Omental fat pad (tissue), 4 donors: ENCODE results near the gene PTPN13. TPM values are rescaled to one million over a fixed set of nuclear protein-coding genes. Genes with fewer than 3 reads are reported as not detected.
"Not testable (repeated sequence)": the region's sequence is repeated elsewhere in the genome, so short reads cannot be mapped to it uniquely, and the experiment has no call there.

Source experiments
- ATAC-seq: fragments of 150-250 bp; one replicate; pipeline ENCODE4 v1.9.1; 2016; ENCODE audit warnings: mild to moderate bottlenecking, moderate library complexity; ENCODE audit not compliant: low FRiP score
- DNase-seq: peaks from one replicate; pipeline ENCODE4 v3.0.0-alpha.2; 2019; ENCODE audit warnings: low spot score
- CTCF ChIP-seq, 3 donors: fragments of 450-650 bp; IDR thresholded peaks; one replicate each; pipeline ENCODE4 v1.5.1; 2016 to 2017; ENCODE audit warnings: antibody characterized with exemption in 3 of 3, mild to moderate bottlenecking in 3 of 3, moderate library complexity in 2 of 3
- total RNA-seq, 4 donors: library from RNA; depleted of rRNA; stranded (reverse); fragments of >200 nt; gene quantifications; one replicate each; pipeline ENCODE4 v1.1.0, GENCODE V29; 2016

PTPN13 gene
- total RNA-seq, 4 donors from 2014 or later = 23.4 to 80.1 (median 26.2) TPM

- TF ChIP-seq CTCF (IDR thresholded peaks at IDR 0.05) = no peak
- no peak for DNase-seq
- peak; percentile 23 for ATAC-seq
Measured at GRCh38 chr4:86686741-86687140, 92.6 kb downstream of the PTPN13 start.

DNA sequence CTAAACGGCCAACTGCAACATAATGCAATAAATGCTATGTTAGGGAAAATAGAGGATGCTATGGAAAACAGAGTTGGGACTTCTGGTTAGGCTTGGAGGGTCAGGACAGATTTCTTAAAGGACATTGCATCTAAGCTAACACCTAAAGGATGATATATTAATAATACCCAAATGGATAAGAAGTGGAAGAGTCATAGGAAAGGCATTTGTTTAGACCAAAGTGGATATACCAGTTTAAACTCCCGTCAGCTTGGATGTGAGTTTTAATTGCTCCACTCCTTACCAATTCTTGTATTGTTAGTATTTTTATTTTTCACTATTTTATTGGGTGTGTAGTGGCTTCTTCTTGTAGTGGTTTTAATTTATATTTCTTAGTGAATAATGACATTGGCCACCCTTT lies 93.9 kb downstream of the PTPN13 start:
- DNase-seq (no peak), ATAC-seq (no peak)
- no peak for TF ChIP-seq CTCF (IDR thresholded peaks at IDR 0.05)

DNA sequence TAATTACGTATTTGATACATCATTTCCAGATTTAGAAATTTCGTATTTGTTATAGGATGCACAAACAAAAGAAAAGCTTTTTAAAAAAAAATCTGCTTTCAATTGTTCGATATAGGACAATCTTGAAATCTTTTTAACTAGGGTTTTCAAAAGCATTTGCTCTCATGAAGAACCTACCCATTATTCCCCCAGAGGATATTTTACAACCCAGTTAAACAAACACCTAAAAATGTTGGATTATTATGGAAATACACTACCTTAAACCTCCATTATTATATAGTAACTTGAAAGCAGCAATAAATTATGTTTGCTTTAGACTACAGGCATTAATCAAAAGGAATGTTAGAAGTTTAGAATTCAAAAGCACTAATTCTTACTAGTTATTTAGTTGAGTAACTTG lies 110.5 kb downstream of the PTPN13 start:
- TF ChIP-seq CTCF (IDR thresholded peaks at IDR 0.05) = no peak
- DNase-seq (no peak), ATAC-seq (no peak)

- no peak for DNase-seq
- TF ChIP-seq CTCF (IDR thresholded peaks at IDR 0.05) = no peak
- ATAC-seq = peak; percentile 97
Measured at GRCh38 chr4:86706923-86707597, 112.9 kb downstream of the PTPN13 start.

DNA sequence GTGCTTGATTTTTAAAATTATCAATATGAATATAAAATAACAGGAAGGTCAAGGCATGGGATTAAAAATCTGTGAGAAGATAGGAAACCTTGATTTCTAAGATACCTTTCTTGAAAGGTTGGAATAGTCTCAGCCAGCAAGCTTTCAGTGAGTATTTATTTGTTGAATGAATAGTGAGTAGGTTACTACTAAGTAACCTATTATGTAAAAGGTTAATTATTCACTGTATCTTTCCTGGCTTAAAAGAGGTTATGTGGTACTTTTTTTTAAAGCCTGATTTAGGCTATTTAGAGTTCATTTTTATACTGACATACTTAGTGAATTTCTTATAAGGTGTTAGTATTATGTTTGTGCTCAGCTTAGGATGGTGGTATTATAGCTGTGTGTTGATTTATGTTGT lies 123.5 kb downstream of the PTPN13 start:
- TF ChIP-seq CTCF (IDR thresholded peaks at IDR 0.05) = no peak
- no peak for ATAC-seq

GRCh38 chr4:86718152-86718551 lies 124.0 kb downstream of the PTPN13 start:
- DNase-seq (no peak), ATAC-seq (no peak)
- no peak for TF ChIP-seq CTCF (IDR thresholded peaks at IDR 0.05)

More for the DNA sequence above, 123.5 kb downstream of the PTPN13 start:
- DNase-seq = no peak

DNA sequence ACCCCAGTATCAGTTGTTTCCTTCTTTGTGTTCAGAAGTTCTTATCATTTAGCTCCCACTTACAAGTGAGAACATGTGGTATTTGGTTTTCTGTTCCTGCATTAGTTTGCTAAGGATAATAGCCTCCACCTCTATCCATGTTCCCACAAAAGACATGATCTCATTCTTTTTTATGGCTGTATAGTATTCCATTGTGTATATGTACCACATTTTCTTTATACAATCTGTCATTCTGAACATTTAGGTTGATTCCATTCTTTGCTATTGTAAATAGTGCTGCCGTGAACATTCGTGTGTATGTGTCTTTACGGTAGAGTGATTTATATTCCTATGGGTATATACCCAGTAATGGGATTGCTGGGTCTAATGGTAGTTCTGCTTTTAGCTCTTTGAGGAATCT lies 125.0 kb downstream of the PTPN13 start:
- DNase-seq, ATAC-seq: not testable (repeated sequence)
